ENCODE data around the gene CLEC4E. TPM values are rescaled to one million over a fixed set of nuclear protein-coding genes. Genes with fewer than 3 reads are reported as not detected.

Gene CLEC4E
- total RNA-seq, 2 donors from 2014 or later, result not detected

Other genes with a start within 250 kb of the CLEC4E start
- not detected for gene CLEC6A, start 84.9 kb downstream of the CLEC4E start, total RNA-seq
- not detected for gene CLEC4D, start 27.4 kb downstream of the CLEC4E start, total RNA-seq
- gene AICDA, start 72.0 kb upstream of the CLEC4E start, total RNA-seq, result not detected
- not detected for gene MFAP5, start 121.9 kb upstream of the CLEC4E start, total RNA-seq
- gene RIMKLB, start 157.1 kb upstream of the CLEC4E start, total RNA-seq, result 1 to 10 TPM; 2.5 to 3.1 TPM